ENCODE measurements around the gene DCAF7.

The DCAF7 gene

DNA sequence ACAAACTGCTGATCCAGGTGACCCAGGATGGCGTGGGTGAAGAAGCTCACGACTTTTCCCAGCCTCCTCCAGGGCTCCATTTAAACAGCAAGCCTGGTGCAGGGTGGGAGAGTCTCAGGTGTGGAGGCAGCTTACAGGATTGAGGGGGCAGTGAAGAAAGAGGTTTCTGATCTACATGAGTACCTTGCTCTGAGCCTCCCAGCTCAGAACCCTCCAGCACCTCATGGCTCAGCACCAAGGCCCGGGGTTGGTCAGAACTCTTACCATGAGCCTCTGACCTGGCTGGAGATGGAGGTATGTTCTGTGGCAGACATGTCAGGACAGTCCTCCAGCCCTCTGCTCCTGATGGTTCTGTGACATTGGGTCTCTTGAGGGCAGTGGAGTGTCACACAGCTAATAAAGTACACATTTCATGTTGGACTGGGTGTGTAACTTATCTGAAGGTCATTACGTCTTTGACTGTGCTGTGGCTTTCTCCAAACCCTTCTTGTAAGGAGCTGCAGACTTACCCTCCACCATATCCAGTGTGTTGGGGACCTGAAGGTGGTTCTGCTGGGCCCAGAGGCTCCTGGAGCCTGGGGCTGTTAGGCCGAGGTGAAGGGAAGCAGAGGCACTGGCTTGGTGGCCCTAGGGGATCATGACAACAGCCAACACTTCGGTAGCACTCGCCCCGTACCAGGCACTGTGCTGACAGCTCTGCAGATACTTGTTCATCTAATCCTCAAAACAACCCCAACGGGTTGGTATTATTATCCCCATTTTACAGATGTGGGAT lies 3.8 kb upstream of the DCAF7 start:
- peak; percentile 38 for DNase-seq

DNA sequence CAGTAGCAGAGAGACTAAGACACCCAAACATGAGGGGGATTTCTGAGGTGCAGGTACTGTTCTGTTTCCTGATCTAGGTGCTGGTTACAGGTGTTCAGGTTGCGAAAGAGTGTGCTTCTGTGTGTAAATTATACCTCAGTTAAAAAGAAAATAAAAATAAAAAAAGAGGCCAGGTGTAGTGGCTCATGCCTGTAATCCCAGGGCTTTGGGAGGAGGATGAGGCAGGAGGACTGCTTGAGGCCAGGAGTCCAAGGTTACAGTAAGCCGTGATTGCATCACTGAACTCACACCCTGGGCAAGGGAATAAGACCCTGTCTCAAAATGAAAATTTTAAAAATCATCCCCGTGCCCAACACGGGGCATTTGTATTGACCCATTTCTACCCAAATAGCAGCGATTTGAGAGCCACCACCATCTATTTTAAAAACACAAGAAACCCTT lies 3.2 kb upstream of the DCAF7 start:
- peak; percentile 7 for DNase-seq

DNA sequence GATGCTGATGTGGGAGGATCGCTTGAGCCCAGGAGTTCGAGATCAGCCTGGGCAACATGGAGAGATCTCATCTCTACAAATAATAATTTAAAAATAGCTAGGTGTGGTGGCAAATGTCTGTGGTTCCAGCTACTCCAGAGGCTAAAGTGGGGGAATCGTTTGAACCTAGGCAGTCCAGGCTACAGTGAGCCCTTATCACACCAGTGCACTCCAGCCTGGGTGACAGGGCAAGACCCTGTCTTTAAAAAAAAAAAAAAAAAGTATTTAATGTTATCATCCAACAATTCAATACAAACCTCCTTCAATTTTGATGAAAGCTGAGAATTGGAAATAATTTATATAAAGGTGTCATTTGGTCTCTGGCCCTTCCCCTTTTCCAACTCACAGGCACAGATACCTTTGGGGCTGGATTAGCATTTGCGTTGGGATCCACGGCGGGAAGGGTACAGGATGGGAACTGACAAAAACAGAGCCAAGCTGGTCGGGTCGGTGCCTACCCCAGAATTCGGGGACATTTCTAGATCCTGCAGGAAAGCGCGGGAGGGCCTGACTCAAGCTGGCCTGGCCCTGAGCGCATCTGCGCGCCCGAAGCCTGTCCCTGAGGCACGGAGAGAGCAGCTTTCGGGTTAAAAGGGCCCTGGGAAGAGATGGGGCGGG lies 860 bp upstream of the DCAF7 start:
- DNase-seq, result peak; percentile 42

DNA sequence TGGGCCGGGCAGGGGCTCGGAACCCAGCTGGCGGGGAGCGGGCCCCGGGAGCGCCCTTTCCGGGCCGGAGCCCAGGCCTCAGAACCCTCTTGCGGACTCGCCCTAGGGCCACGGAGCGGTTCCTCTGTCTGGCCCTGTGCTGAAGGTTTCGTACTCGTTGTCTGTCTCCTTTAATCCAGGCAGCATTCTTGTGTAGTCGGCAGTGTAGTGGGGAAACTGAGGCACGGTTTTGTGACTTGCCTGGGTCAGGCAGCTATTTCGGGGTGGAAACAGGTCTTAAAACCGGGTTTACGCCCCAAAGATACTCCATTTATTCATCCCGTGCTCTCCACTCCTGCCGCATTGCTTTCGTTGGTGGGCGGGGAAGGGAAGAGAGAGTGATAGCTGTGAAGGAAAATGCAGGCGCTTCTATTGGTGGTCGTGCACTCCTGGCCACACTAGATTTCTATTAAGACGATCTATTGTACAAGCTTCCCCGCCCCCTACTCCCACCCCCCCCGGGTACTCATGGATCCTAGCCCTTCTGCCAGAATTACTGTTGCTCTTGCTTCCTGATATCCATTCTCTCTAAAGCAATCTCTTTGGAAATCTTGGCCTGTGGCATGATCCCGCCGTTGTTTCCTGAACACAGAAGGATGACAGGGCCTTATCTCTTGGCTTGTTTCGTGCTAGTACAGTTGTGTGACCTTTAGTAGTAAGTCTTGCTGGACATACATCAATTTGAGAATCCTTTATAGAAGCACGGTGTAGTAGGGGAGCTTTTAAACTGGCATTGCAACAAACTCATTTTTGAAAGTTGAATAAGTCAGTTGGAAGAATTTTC lies 751 bp downstream of the DCAF7 start:
- no peak for DNase-seq

DNA sequence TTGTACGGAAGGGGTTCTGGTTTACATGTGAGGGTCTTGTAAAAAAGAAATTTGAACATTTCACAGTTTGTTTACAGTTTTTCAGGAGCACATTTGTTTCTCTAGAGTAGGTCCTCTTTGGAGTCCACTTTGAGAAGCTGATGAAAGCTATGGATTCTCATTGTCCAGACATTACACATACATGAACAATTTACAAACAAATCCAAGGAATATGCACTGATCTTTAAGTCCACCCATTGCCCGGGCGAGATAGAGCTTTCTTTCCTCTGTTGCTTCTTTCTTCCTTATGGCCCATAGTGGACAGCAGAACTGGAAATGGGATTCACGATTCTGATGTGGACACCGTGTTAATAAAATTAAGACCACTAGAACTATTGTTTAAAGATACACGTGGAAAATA lies 1.9 kb downstream of the DCAF7 start:
- DNase-seq, result peak; percentile 6

DNA sequence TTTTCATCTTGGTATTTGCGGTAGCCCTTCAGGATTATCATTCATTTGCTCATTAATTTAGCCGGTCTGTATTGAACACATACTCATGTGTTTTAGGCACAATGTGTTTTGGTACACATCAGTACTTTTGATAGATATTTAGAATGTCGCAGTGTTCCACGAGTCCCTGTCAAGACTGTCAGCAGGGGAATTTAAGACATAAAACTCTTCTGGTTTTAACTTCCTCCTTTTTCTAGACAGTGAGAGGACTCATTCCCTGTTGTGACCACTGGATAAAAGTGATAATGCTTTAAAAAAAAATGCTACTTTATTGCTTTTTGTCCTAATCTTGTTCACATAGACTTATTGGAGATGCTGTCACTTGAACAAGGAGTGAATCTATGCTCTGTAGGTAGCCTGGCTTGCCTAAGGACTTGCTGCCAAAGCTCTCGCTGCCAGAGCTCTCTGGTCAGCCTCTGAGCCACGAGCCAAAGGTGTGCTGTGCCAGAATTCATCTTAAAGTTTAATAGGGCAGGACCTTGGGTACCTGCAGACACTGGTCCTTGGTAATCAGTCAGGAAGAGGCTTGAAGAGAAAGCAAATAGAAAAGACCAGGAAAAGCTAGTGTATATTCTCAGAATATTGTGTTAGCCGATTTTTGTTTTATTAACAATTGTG lies 5.4 kb downstream of the DCAF7 start:
- no peak for DNase-seq

DNA sequence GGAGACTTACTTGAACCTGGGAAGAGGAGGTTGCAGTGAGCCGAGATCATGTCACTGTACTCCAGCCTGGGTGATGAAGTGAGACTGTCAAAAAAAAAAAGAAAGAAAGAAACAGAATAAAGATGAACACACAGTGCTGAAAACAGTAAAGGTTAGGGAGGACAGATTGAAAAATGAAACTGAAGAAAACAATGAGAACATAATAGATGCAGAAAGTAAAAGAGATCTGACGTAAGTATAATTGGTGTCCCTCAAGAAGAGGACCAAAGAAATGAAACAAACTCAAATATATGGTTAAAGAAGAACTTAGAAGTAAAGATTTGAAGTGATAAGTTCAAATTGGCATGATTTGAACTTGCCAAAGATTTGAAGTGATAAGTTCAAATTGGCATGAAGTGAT lies 7.1 kb downstream of the DCAF7 start:
- no peak for DNase-seq

DNA sequence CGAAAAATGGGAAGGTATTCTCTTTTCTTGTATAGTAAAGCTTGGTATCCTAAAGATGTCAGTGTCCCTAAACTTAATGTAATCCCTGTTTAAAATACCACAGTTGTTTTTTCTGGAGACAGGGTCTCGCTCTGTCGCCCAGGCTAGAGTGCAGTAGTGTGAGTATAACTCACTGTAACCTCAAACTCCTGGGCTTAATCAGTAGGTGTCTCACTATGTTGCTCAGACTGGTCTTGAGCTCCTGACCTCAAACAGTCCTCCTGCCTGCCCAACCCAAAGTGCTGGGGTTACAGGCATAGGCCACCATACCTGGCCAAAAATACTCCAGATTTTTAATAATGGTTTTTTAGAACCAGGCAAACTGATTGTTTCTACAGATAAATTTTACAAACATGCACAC lies 8.2 kb downstream of the DCAF7 start:
- no peak for DNase-seq

DNA sequence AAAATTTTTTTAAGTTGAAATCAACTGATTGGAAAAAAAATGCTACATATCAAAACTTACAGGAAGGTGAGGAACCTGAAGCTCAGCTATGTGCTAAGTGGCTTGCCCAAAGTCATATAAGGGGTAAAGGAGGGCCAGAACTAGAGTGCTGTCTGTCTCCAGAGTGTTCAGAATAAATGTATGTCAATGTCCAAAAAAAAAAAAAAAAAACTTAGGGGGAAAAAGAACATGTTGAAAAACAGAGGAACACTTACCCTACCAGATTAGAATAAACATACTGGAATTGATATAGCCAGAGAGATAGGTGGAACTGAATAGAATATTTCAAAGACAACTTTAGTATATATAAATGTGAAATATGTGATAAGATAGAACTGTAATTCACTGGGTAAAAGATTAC lies 11.5 kb downstream of the DCAF7 start:
- no peak for DNase-seq

DNA sequence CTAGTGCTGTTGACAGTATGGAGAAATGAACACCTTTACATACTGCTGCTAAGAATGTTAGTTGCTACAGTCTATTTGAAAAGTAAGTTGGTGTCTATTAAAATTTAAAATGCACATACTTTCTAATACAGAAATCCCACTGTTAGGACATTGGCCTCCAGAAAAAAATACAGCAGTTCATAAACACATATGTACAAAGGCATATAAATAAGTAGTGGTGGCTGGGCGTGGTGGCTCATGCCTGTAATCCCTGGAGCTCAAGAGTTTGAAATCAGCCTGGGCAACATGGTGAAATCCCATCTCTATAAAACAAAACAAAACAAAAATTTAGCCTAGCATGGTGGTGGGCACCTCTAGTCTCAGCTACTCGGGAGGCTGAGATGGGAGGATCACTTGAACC lies 13.1 kb downstream of the DCAF7 start:
- DNase-seq, result no peak

DNA sequence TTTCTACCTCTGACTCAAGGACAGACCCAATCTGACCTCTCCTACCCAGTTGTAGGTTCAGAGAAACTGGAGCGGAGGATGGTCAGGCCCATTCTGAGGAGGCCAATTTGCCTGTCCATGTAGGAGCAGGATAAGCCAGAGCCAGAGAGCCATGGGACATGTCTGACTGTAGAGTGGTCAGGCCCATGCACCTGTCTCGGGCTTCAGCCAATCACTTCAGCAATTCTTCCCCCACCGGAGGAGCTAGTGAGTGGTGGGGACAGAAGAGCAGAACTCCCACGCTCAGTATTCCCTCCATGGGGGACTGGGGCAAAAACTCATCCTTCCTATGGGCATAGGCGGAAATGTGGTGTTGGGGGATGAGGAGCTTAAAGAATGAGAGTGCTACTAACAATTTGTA lies 14.3 kb downstream of the DCAF7 start:
- peak; percentile 40 for DNase-seq

DNA sequence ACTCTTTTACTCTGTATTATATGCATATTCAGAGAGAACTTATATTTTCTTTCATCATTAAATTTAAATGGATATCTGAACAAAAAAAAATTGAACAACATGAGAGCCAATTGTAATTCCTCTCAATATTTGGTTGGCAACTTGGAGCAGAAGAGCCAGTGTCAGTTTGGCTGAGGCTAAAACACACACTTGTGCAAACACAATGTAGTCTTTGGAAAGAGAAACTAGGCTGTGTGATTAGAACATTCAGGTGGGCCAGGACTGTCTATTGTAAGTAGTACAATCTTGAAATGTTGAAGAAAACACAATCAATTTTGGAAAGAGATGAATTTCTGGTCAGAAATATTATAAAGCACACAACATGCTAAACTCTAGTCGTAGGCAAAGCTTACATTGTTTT lies 17.0 kb downstream of the DCAF7 start:
- DNase-seq, result no peak

DNA sequence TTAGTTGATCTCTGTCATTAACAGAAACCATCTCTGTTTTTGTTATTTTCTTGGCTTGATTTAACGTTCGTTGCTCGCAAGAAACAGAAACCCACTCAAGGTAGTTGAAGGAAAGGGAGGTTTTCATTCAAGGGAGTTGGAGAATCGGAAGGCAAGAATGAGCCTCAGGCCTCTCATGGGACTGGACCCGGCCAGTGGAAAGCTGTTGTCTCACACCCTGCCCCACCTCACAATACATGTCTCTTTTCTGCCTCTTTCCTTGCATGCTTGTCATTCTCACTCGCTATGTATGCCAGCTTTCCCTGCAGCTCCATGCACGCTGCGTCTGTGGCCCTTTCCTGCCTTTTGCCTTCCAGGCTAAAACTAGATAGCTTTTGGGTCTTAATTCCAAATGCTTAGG lies 18.3 kb downstream of the DCAF7 start:
- DNase-seq, result no peak

DNA sequence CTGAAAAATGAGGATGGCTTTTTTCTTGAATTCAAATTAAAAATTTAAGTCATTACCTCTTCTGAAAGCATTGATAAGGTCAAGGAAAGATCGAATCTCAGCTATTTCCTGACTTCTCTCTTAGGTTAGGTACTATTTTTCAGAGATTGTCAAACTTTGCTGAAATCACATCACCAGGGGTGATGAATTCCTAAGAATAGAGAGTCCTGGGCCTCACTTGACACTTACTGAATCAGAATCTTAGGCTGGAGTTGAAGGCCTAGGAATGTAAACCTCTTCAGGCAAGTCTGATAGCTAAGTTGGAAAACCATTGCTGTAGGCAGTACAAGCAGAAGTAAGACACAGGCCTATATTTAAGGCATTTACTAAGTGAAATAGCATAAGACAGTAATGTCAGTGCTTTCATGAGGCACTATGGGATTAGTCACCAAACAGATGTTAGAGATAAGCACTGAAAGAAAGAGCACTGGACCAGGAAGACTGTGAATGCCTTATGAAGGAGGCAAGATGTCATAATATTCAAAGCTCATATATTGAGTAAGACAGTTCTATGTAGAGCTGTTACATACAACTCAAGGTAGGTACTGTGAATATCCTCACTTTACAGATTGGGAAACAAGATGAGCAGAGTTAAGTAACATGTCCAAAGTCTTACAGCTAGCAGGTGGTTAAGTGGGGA lies 21.5 kb downstream of the DCAF7 start:
- no peak for DNase-seq

DNA sequence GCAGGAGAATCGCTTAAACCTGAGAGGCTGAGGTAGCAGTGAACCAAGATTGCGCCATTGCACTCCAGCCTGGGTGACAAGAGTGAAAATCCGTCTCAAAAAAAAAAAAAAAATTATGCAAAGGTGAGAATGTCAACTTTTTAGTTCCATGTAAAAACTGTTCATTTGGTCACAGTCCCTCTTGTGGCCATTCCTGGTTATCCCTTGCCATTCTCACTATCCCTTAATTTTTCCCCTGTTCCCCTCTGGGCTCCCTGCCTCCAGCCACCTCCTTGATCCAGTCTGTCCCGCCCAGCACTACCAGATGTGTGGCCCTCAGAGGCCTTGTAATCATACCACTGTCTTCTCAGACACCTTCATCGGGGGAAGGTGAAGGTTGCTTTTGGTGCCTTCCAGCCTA lies 23.4 kb downstream of the DCAF7 start:
- DNase-seq, result peak; percentile 12

DNA sequence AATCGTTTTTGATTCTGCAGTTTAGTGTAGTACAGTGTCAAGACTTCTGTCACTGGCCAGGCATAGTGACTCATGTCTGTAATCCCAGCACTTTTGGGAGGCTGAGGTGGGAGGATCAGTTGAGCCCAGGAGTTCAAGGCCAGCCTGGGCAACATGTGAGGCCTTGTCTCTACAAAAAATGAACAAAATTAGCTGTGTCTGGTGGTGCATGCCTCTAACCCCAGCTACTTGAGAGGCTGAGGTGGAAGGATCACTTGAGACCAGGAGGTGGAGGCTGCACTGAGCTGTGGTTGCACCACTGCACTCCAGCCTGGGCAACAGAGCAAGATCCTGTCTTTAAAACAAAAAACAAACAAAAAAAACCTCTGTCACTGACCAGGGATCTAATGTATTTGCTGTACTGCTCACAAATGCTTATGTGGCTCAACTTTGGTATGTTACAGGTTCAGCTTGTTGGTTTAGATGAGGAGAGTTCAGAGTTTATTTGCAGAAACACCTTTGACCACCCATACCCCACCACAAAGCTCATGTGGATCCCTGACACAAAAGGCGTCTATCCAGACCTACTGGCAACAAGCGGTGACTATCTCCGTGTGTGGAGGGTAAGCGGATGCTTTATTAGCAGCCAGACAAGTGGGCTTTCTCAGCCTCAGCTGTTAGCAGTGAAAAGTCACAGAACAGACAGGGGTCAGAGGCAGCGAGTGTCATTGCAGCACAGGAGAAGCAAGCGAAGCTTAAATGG lies 27.9 kb downstream of the DCAF7 start:
- DNase-seq, result peak; percentile 26

DNA sequence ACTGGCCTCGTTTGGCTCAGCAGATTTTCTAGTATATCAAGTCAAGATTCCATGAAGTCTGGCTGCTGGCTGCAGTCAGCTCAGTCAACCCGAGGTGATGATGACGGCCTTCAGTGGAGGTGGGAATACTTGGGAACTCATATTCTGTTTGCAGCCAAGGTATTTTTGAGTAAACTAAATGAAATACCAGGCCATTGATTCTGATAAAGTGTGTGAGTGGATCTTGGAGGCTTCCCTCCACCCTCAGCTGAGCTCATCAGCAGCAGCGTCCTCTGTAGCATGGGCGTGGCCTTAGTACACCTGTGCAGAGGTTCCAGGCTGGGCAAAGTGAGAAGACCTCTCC lies 28.5 kb downstream of the DCAF7 start:
- DNase-seq, result peak; percentile 15

DNA sequence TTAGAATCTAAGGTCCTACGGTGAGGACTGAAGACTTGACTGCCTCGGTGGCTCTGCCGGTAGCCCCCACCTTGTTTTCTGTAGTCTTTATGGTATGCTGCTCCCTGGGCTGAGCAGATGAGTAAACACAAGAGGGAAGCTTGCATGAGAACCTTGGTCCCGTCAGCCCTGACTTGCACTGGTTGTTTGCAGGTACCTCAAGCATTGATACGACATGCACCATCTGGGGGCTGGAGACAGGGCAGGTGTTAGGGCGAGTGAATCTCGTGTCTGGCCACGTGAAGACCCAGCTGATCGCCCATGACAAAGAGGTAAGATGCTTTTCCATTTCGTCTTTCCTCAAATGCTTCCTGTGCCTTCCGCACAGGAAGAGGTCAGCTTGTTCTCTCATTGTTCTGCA lies 29.4 kb downstream of the DCAF7 start:
- DNase-seq, result no peak

DNA sequence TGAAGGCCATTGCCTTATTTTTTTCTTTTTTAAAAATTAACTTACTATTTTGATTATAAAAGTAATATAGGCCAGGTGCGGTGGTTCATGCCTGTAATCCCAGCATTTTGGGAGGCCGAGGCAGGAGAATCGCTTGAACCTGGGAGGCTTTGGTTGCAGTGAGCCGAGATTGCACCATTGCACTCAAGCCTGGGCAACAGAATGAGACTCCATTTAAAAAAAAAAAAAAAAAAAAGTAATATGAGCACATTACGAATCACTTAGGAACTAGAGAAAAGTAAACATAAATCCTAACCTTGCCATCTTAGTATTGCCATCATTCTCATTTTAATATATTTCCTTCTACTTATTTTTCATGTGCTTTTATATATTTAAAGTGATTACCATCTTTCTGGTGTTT lies 37.5 kb downstream of the DCAF7 start:
- DNase-seq, result no peak

DNA sequence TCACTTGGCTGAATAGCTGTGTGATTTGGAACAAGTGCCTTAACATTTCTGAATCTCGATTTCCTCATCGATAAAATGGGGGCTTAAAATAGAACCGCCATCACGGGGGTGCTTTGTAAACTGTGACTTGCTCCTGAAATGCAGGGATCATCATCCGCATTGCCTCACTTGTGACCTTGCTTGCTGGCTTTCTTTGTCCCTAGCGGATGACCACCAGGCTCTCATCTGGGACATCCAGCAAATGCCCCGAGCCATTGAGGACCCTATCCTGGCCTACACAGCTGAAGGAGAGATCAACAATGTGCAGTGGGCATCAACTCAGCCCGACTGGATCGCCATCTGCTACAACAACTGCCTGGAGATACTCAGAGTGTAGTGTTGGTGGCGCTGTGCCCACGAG lies 38.5 kb downstream of the DCAF7 start:
- no peak for DNase-seq

DNA sequence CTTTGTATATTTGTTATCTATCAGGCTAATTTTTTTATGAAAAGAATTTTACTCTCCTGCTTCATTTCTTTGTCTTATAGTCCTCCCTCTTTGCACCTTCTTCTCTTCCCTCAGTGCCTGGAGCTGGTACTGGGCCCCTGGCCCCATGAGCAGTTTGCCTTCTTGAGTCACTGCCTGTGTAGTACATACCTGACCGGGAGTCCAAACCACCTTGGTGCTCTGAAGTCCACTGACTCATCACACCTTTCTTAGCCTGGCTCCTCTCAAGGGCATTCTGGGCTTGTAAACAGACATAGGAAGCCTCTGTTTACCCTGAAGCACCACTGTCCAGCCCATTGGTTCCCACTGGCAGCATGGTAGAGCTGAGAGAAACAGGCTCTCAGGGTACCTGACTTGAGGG lies 39.4 kb downstream of the DCAF7 start:
- no peak for DNase-seq

DNA sequence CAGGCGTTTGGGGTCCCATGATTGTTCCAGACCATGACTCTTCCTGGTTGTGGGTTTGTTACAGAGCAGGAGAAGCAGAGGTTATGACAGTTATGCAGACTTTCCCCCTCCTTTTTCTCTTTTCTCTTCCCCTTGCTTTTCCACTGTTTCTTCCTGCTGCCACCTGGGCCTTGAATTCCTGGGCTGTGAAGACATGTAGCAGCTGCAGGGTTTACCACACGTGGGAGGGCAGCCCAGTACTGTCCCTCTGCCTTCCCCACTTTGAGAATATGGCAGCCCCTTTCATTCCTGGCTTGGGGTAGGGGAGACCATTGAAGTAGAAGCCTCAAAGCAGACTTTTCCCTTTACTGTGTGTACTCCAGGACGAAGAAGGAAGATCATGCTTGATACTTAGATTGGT lies 42.5 kb downstream of the DCAF7 start:
- no peak for DNase-seq
